GM23338 (cell line): ENCODE results near the gene ADAM30. TPM values are rescaled to one million over a fixed set of nuclear protein-coding genes. Genes with fewer than 3 reads are reported as not detected.
A peak's percentile ranks its signal among the peaks of the same experiment; 100 is the strongest.

Source experiments
- ATAC-seq: fragments of 200-7000 bp; cut with Tn5 transposase; 3 replicates; pipeline ENCODE4 v1.9.1; 2020
- DNase-seq: peaks from one replicate; pipeline ENCODE4 v3.0.0-alpha.2; 2015; ENCODE audit warnings: low spot score
- H2AFZ ChIP-seq: fragments of 200-600 bp; sonication (generic); 2 replicates; pipeline ENCODE4 v1.8.0; 2016; ENCODE audit warnings: antibody characterized with exemption, mild to moderate bottlenecking, moderate library complexity
- H3F3A ChIP-seq: fragments of 200-600 bp; sonication (generic); replicated peaks from 2 replicates; pipeline ENCODE4 v1.8.0; 2017; ENCODE audit warnings: antibody characterized with exemption, mixed run types, low read depth
- H3K27ac ChIP-seq: fragments of 200-600 bp; sonication (generic); 2 replicates; pipeline ENCODE4 v1.6.1; 2016; ENCODE audit warnings: low read depth
- H3K27me3 ChIP-seq: fragments of 200-600 bp; sonication (generic); 2 replicates; pipeline ENCODE4 v1.8.0; 2016; ENCODE audit warnings: mild to moderate bottlenecking, mixed run types, moderate library complexity; ENCODE audit not compliant: insufficient read depth
- H3K36me3 ChIP-seq: fragments of 200-600 bp; sonication (generic); 2 replicates; pipeline ENCODE4 v1.8.0; 2016; ENCODE audit warnings: mild to moderate bottlenecking; ENCODE audit not compliant: insufficient read depth
- H3K4me1 ChIP-seq: fragments of 200-600 bp; sonication (generic); 2 replicates; pipeline ENCODE4 v1.8.0; 2016; ENCODE audit warnings: mild to moderate bottlenecking, moderate library complexity; ENCODE audit not compliant: insufficient read depth
- H3K4me2 ChIP-seq: fragments of 200-600 bp; sonication (generic); 2 replicates; pipeline ENCODE4 v1.7.1; 2017; ENCODE audit warnings: mixed run types
- H3K4me3 ChIP-seq: fragments of 200-600 bp; sonication (generic); 2 replicates; pipeline ENCODE4 v1.6.1; 2016; ENCODE audit warnings: mixed run types
- H3K79me2 ChIP-seq: fragments of 200-600 bp; sonication (generic); replicated peaks from 2 replicates; pipeline ENCODE4 v1.8.0; 2017; ENCODE audit warnings: mild to moderate bottlenecking; ENCODE audit not compliant: insufficient read depth
- H3K9me2 ChIP-seq: fragments of 200-600 bp; sonication (generic); 2 replicates; pipeline ENCODE4 v1.8.0; 2017; ENCODE audit not compliant: insufficient read depth
- H4K20me1 ChIP-seq: fragments of 200-600 bp; sonication (generic); replicated peaks from 2 replicates; pipeline ENCODE4 v1.8.0; 2017; ENCODE audit warnings: mild to moderate bottlenecking; ENCODE audit not compliant: insufficient read depth
- H3K27ac Mint-ChIP-seq: 2 replicates; pipeline ENCODE4 v1.8.0; 2020; ENCODE audit warnings: inconsistent platforms, mild to moderate bottlenecking, moderate library complexity, mixed read lengths
- H3K27me3 Mint-ChIP-seq: 3 replicates; pipeline ENCODE4 v1.8.0; 2022; ENCODE audit warnings: low read depth, mild to moderate bottlenecking, moderate library complexity, mixed read lengths, inconsistent platforms; ENCODE audit not compliant: insufficient read depth, poor library complexity
- H3K36me3 Mint-ChIP-seq: 3 replicates; pipeline ENCODE4 v1.8.0; 2021; ENCODE audit warnings: low read depth, mild to moderate bottlenecking, inconsistent platforms, moderate library complexity, mixed read lengths
- H3K4me1 Mint-ChIP-seq: 3 replicates; pipeline ENCODE4 v1.8.0; 2020; ENCODE audit warnings: mild to moderate bottlenecking, inconsistent platforms, mixed read lengths
- H3K4me3 Mint-ChIP-seq: 3 replicates; pipeline ENCODE4 v1.8.0; 2021; ENCODE audit warnings: moderate library complexity, mild to moderate bottlenecking, inconsistent platforms, mixed read lengths
- H3K9me3 Mint-ChIP-seq: 3 replicates; pipeline ENCODE4 v1.8.0; 2020; ENCODE audit warnings: moderate library complexity, mild to moderate bottlenecking, inconsistent platforms, mixed read lengths
- CREB1 ChIP-seq: fragments of 250-450 bp; sonication (Bioruptor Pico); IDR thresholded peaks from 2 replicates; pipeline ENCODE4 v1.5.0; 2020; ENCODE audit warnings: low read depth, mild to moderate bottlenecking, moderate library complexity
- EZH2 ChIP-seq: fragments of 200-600 bp; sonication (generic); IDR thresholded peaks from one replicate; pipeline ENCODE4 v1.8.0; 2017; ENCODE audit warnings: antibody characterized with exemption, mild to moderate bottlenecking, low read depth; ENCODE audit not compliant: unreplicated experiment
- EZH2phosphoT487 ChIP-seq: fragments of 200-600 bp; sonication (generic); IDR thresholded peaks from one replicate; pipeline ENCODE4 v1.8.1; 2018; ENCODE audit warnings: antibody characterized with exemption; ENCODE audit not compliant: unreplicated experiment
- JUNB ChIP-seq: IDR thresholded peaks from one replicate; pipeline ENCODE4 v1.6.1; 2016; ENCODE audit warnings: antibody characterized with exemption; ENCODE audit not compliant: unreplicated experiment
- NANOG ChIP-seq: IDR thresholded peaks from 2 replicates; pipeline ENCODE4 v1.6.1; 2016; ENCODE audit warnings: antibody characterized with exemption, borderline replicate concordance
- POLR2AphosphoS5 ChIP-seq: IDR thresholded peaks from 2 replicates; pipeline ENCODE4 v1.6.1; 2016; ENCODE audit warnings: antibody characterized with exemption, low read depth
- ZNF114 ChIP-seq: fragments of 250-450 bp; sonication (Bioruptor Pico); IDR thresholded peaks from 2 replicates; pipeline ENCODE4 v1.5.0; 2020; ENCODE audit warnings: mild to moderate bottlenecking, moderate library complexity
- ZNF462 ChIP-seq: fragments of 250-450 bp; sonication (Bioruptor Pico); IDR thresholded peaks from 2 replicates; pipeline ENCODE4 v1.5.0; 2020; ENCODE audit warnings: mild to moderate bottlenecking, moderate library complexity
- polyA plus RNA-seq: library from polyadenylated mRNA; unstranded; fragments of >200 nt; fragmentation: Nextera tagmentation; extraction: Ambion mirVana; gene quantifications from 2 replicates; pipeline ENCODE4 v1.2.1, GENCODE V29; 2016
- total RNA-seq: library from RNA; depleted of rRNA; stranded (reverse); fragments of >200 nt; shearing (Covaris generic); gene quantifications from 2 replicates; pipeline ENCODE4 v1.2.3, GENCODE V29; 2014
- TF ChIP-seq, protein P1 (sequence below): IDR thresholded peaks from one replicate; pipeline ENCODE4 v1.6.1; 2018; ENCODE audit warnings: antibody characterized with exemption; ENCODE audit not compliant: unreplicated experiment
- TF ChIP-seq, protein P2 (sequence below), 2 experiments: fragments of 200-600 bp in 1 of 2; sonication (generic) in 1 of 2; conservative IDR thresholded peaks; 2 replicates each; pipeline versions ENCODE4 v1.5.1 to v1.6.1; 2016 to 2017; ENCODE audit warnings: antibody characterized with exemption in 2 of 2, low read depth in 2 of 2, mild to moderate bottlenecking in 2 of 2, moderate library complexity in 1 of 2

Gene ADAM30
- total and polyA plus RNA-seq, 2 experiments from 2014 or later, result not detected

GRCh38 chr1:119873135-119874015 lies 22.9 kb downstream of the ADAM30 start (continued):
- TF ChIP-seq ZNF462 (no peak), EZH2 (no peak), ZNF114 (no peak)

GRCh38 chr1:119871881-119872280 lies 24.4 kb downstream of the ADAM30 start:
- no peak for ATAC-seq
- Histone ChIP-seq H3K36me3 (no peaks in the 10 kb centered on the region), H4K20me1 (no peaks in the 10 kb centered on the region), H3F3A (no peaks in the 10 kb centered on the region), H3K27ac (no peak overlapping the region), H3K4me2 (no peak overlapping the region), H2AFZ (peak overlapping the region; percentile 85; the same call in 1 of the 2 replicates), H3K4me1 (no peaks in the 10 kb centered on the region), H3K9me2 (no peaks in the 10 kb centered on the region), H3K4me3 (no peak overlapping the region), H3K27me3 (no peaks in the 10 kb centered on the region), H3K79me2 (no peaks in the 10 kb centered on the region)
- DNase-seq, result no peak
- H3K9me3 Mint-ChIP-seq, result no peaks in the 10 kb centered on the region
- H3K4me1 Mint-ChIP-seq, result peaks cover 4% of the 10 kb centered on the region
- no peak overlapping the region for H3K4me3 Mint-ChIP-seq
- no peaks in the 10 kb centered on the region for H3K27me3 Mint-ChIP-seq
- H3K27ac Mint-ChIP-seq, result no peak overlapping the region
- no peaks in the 10 kb centered on the region for H3K36me3 Mint-ChIP-seq
- no peak for TF ChIP-seq CREB1 (CRISPR knock-in tag)
- TF ChIP-seq EZH2phosphoT487, result no peak
- TF ChIP-seq EZH2, result no peak
- TF ChIP-seq JUNB, result no peak
- no peak for TF ChIP-seq POLR2AphosphoS5
- TF ChIP-seq NANOG, result no peak
- TF ChIP-seq, protein P1, sequence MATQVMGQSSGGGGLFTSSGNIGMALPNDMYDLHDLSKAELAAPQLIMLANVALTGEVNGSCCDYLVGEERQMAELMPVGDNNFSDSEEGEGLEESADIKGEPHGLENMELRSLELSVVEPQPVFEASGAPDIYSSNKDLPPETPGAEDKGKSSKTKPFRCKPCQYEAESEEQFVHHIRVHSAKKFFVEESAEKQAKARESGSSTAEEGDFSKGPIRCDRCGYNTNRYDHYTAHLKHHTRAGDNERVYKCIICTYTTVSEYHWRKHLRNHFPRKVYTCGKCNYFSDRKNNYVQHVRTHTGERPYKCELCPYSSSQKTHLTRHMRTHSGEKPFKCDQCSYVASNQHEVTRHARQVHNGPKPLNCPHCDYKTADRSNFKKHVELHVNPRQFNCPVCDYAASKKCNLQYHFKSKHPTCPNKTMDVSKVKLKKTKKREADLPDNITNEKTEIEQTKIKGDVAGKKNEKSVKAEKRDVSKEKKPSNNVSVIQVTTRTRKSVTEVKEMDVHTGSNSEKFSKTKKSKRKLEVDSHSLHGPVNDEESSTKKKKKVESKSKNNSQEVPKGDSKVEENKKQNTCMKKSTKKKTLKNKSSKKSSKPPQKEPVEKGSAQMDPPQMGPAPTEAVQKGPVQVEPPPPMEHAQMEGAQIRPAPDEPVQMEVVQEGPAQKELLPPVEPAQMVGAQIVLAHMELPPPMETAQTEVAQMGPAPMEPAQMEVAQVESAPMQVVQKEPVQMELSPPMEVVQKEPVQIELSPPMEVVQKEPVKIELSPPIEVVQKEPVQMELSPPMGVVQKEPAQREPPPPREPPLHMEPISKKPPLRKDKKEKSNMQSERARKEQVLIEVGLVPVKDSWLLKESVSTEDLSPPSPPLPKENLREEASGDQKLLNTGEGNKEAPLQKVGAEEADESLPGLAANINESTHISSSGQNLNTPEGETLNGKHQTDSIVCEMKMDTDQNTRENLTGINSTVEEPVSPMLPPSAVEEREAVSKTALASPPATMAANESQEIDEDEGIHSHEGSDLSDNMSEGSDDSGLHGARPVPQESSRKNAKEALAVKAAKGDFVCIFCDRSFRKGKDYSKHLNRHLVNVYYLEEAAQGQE, result no peak
- TF ChIP-seq, protein P2, sequence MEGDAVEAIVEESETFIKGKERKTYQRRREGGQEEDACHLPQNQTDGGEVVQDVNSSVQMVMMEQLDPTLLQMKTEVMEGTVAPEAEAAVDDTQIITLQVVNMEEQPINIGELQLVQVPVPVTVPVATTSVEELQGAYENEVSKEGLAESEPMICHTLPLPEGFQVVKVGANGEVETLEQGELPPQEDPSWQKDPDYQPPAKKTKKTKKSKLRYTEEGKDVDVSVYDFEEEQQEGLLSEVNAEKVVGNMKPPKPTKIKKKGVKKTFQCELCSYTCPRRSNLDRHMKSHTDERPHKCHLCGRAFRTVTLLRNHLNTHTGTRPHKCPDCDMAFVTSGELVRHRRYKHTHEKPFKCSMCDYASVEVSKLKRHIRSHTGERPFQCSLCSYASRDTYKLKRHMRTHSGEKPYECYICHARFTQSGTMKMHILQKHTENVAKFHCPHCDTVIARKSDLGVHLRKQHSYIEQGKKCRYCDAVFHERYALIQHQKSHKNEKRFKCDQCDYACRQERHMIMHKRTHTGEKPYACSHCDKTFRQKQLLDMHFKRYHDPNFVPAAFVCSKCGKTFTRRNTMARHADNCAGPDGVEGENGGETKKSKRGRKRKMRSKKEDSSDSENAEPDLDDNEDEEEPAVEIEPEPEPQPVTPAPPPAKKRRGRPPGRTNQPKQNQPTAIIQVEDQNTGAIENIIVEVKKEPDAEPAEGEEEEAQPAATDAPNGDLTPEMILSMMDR (conservative IDR thresholded peaks at IDR 0.05; ENCODE audit: low read depth in 2 of 2), result no peak
